Measurements from ENCODE around the gene STXBP6. TPM values are rescaled to one million over a fixed set of nuclear protein-coding genes. Genes with fewer than 3 reads are reported as not detected.
"Not testable (repeated sequence)": the region's sequence is repeated elsewhere in the genome, so short reads cannot be mapped to it uniquely, and the experiment has no call there.

Gene STXBP6
- total RNA-seq, 2 experiments from 2014 or later = not detected

DNA sequence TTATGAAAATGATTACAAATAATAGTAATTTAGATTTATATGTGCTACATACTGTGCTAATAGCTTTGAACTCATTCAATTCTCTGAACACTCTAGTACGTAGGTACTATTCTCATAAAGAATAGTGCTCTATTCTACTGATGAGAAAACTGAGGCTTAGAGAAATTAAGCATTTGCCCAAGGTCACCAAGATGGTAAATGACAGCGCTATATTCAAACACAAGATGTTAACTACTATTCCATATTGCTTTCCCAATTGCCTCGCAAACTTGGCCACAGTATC is 233.1 kb downstream of the STXBP6 start:
- no peaks in the 10 kb centered on the region for H3K4me1 Mint-ChIP-seq
- H3K36me3 Mint-ChIP-seq = no peaks in the 10 kb centered on the region
- CTCF ChIA-PET = no interaction called here

GRCh38 chr14:24816011-24816928 is 233.7 kb downstream of the STXBP6 start:
- no peaks in the 10 kb centered on the region for H3K9me3 Mint-ChIP-seq (ENCODE audit: low read depth)
- CTCF ChIA-PET = no interaction called here
- no peak for ATAC-seq
- no peak overlapping the region for H3K27ac Mint-ChIP-seq
- H3K36me3 Mint-ChIP-seq = no peaks in the 10 kb centered on the region
- no peaks in the 10 kb centered on the region for H3K4me1 Mint-ChIP-seq
- no peak overlapping the region for H3K4me3 Mint-ChIP-seq
- DNase-seq = no peak
- H3K27me3 Mint-ChIP-seq = peaks cover 23% of the 10 kb centered on the region

More for the DNA sequence above, 233.1 kb downstream of the STXBP6 start:
- DNase-seq (no peak), ATAC-seq (no peak)
- Mint-ChIP-seq H3K9me3 (ENCODE audit: low read depth) (no peaks in the 10 kb centered on the region), H3K27ac (no peak overlapping the region), H3K27me3 (peaks cover 29% of the 10 kb centered on the region), H3K4me3 (no peak overlapping the region)

DNA sequence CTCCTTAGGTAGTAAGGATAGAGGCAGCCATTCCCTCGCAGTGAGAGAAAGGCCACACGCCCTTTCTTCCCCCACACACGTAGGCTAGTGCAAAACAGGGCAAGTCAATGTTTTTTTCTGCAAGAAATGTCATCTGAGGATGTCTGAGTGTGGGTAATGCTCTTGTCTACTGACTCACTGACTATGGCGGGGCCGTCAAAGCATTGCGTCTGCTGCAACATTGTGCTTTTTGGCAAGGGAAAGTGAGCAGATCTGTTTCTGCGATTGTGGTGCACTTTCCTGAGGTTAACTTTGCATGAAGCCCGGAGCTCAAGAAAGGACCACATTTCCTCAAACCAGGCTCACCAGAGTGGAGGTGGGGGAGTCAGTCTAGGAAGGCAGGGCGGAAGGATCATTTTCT is 234.4 kb downstream of the STXBP6 start:
- Mint-ChIP-seq H3K4me3 (no peak overlapping the region), H3K36me3 (no peaks in the 10 kb centered on the region), H3K4me1 (no peaks in the 10 kb centered on the region), H3K9me3 (ENCODE audit: low read depth) (no peaks in the 10 kb centered on the region), H3K27ac (no peak overlapping the region), H3K27me3 (peaks cover 22% of the 10 kb centered on the region)
- no peak for DNase-seq
- CTCF ChIA-PET = interaction anchor here (1.5 kb wide), 1 partner anchor 105 kb away, joined by 3 read pairs; no protein-coding TSS in a partner anchor
- ATAC-seq = no peak

DNA sequence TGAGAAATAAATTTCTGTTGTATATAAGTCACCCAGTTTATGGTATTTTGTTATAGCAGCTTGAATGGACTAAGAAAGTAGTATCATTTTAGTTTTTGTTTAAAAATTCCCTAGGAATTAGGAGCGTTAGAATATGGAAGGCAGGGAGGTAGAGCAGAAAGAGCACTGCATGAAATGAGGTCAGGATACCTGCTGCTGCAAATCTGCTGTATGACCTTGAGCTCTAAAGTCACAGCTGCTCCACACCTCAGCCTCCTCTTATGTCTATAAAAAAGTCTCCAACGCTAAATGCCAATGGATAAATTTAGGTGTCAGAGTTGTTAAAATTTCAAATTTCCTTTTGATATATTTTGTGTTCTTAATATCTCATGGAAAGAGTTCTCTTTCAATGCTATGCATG is 235.0 kb downstream of the STXBP6 start:
- DNase-seq (no peak), ATAC-seq (no peak)
- CTCF ChIA-PET = interaction anchor here (1.5 kb wide), 1 partner anchor 105 kb away, joined by 3 read pairs; no protein-coding TSS in a partner anchor
- no peaks in the 10 kb centered on the region for H3K4me1 Mint-ChIP-seq
- H3K9me3 Mint-ChIP-seq (ENCODE audit: low read depth) = no peaks in the 10 kb centered on the region
- H3K27ac Mint-ChIP-seq = no peak overlapping the region
- H3K36me3 Mint-ChIP-seq = no peaks in the 10 kb centered on the region
- H3K27me3 Mint-ChIP-seq = peaks cover 27% of the 10 kb centered on the region
- H3K4me3 Mint-ChIP-seq = no peak overlapping the region

DNA sequence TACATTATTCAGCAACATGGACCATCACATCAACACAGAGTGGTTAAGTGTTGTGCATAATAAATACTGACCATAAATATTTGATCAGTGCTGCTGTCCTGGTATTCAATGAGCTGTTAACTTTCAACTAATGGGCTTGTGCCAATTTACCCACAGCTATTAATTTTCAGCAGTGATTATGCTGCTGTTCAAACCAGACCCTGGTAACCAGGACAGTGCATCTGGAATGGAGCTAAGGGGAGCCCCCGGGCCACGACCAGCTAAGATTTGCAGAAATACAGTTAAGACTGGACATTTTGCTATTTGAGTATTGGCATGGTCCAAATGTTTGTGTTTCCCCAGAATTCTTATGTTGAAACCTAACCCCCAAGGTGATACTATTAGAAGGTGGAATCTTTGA is 235.6 kb downstream of the STXBP6 start:
- Mint-ChIP-seq H3K27ac (no peak overlapping the region), H3K36me3 (no peaks in the 10 kb centered on the region), H3K4me1 (no peaks in the 10 kb centered on the region), H3K9me3 (ENCODE audit: low read depth) (no peaks in the 10 kb centered on the region), H3K4me3 (no peak overlapping the region), H3K27me3 (peaks cover 29% of the 10 kb centered on the region)
- CTCF ChIA-PET = interaction anchor here (1.5 kb wide), 1 partner anchor 104 kb away, joined by 3 read pairs; no protein-coding TSS in a partner anchor
- DNase-seq (no peak), ATAC-seq (no peak)

GRCh38 chr14:24813819-24814259 is 236.1 kb downstream of the STXBP6 start:
- no peak overlapping the region for H3K27ac Mint-ChIP-seq
- no peaks in the 10 kb centered on the region for H3K4me1 Mint-ChIP-seq
- H3K9me3 Mint-ChIP-seq (ENCODE audit: low read depth) = no peaks in the 10 kb centered on the region
- no peak overlapping the region for H3K4me3 Mint-ChIP-seq
- no peaks in the 10 kb centered on the region for H3K36me3 Mint-ChIP-seq
- CTCF ChIA-PET = interaction anchor here (1.5 kb wide), 1 partner anchor 103 kb away, joined by 3 read pairs; no protein-coding TSS in a partner anchor
- ATAC-seq (no peak), DNase-seq (no peak)
- peaks cover 32% of the 10 kb centered on the region for H3K27me3 Mint-ChIP-seq

- CTCF ChIA-PET = no interaction called here
- DNase-seq (no peak), ATAC-seq (no peak)
- no peaks in the 10 kb centered on the region for H3K36me3 Mint-ChIP-seq
- no peaks in the 10 kb centered on the region for H3K4me1 Mint-ChIP-seq
- H3K27ac Mint-ChIP-seq = no peak overlapping the region
- no peak overlapping the region for H3K4me3 Mint-ChIP-seq
- H3K27me3 Mint-ChIP-seq = peaks cover 33% of the 10 kb centered on the region
- H3K9me3 Mint-ChIP-seq (ENCODE audit: low read depth) = no peaks in the 10 kb centered on the region
Observed at GRCh38 chr14:24813089-24813815, 236.7 kb downstream of the STXBP6 start.

GRCh38 chr14:24809135-24809534 is 240.8 kb downstream of the STXBP6 start:
- CTCF ChIA-PET = no interaction called here
- no peaks in the 10 kb centered on the region for H3K9me3 Mint-ChIP-seq (ENCODE audit: low read depth)
- H3K36me3 Mint-ChIP-seq = no peaks in the 10 kb centered on the region
- no peak overlapping the region for H3K27ac Mint-ChIP-seq
- H3K27me3 Mint-ChIP-seq = peaks cover 36% of the 10 kb centered on the region
- DNase-seq = no peak
- no peaks in the 10 kb centered on the region for H3K4me1 Mint-ChIP-seq
- H3K4me3 Mint-ChIP-seq = no peak overlapping the region
- no peak for ATAC-seq

- Mint-ChIP-seq H3K9me3 (ENCODE audit: low read depth) (no peaks in the 10 kb centered on the region), H3K4me3 (no peak overlapping the region), H3K27ac (no peak overlapping the region), H3K4me1 (no peaks in the 10 kb centered on the region), H3K36me3 (no peaks in the 10 kb centered on the region), H3K27me3 (peaks cover 30% of the 10 kb centered on the region)
- CTCF ChIA-PET = interaction anchor here (2.4 kb wide), 1 partner anchor 97 kb away, joined by 9 read pairs; no protein-coding TSS in a partner anchor
- no peak for DNase-seq
- no peak for ATAC-seq
Observed at GRCh38 chr14:24808412-24808811, 241.5 kb downstream of the STXBP6 start.

DNA sequence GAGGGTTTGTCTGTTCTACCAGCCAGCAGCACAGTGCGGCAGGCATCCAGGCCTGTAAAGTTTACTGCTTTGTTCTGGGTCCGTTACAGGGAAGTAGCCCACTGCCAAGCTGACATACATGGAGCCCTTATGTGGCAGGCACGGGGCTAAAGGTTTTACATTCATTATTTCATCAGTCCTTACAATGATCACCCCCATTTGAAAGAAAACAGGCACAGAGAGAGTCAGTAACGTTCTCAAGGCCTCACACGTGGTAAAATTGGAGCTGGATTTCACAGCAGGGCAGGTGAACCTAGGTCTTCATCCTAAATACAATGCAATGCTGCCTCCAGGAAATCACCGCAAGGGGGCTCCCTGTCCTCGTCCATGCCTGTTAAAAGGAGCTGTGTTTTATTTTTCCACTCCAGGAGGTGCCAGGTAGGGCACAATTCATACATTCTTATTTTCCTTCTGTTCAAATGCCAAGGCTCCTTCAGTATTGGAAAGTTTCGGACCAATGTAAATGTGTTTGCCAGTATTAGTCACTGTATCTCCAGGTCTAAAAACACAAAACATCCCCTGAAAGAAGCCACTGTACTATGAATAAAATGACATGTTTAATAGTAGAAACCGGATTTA is 243.8 kb downstream of the STXBP6 start:
- H3K27me3 Mint-ChIP-seq = peaks cover 23% of the 10 kb centered on the region
- ATAC-seq = no peak
- no peak overlapping the region for H3K27ac Mint-ChIP-seq
- H3K4me1 Mint-ChIP-seq = no peaks in the 10 kb centered on the region
- no peaks in the 10 kb centered on the region for H3K36me3 Mint-ChIP-seq
- peak; percentile 55 for DNase-seq
- H3K4me3 Mint-ChIP-seq = no peak overlapping the region
- CTCF ChIA-PET = interaction anchor here (0.6 to 2.4 kb wide), 8 partner anchors 15 to 329 kb away, joined by 3 to 9 read pairs (median 4); no protein-coding TSS in a partner anchor
- H3K9me3 Mint-ChIP-seq (ENCODE audit: low read depth) = no peaks in the 10 kb centered on the region

DNA sequence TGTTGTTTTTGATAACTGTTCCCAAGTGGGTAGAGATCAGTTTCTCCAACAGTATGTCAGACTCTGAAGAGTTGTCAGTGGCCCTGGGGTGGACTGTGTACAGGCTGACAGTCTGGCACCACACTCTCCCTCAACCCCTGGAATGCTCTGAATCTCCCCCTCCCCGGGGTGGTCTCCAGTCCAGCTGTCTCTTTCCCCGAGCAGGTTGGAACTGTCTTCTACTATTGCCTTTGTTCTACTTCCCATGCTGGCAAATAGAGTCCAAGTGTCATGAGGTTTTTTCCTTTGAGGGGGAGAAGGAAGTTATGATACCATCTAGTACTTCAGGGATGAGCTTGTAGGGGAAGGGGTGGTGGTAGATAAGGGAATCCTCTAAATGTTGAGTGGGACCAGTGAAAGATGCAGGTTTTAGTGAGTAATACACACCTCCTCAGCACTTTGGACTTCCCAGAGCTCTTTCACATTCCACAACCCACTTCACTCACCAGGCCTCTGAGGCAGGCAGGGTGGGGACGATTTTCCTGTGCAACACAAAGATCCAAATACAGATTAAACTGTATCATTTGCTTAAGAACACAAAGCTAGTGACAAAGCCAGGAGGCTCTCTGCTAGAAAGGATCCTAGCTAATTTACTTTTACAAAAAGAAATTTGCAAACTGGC is 245.3 kb downstream of the STXBP6 start:
- CTCF ChIA-PET = interaction anchor here (1.1 to 1.8 kb wide), 3 partner anchors 94 to 330 kb away, joined by 3 to 4 read pairs (median 4); no protein-coding TSS in a partner anchor
- no peaks in the 10 kb centered on the region for H3K4me1 Mint-ChIP-seq
- H3K9me3 Mint-ChIP-seq (ENCODE audit: low read depth) = no peaks in the 10 kb centered on the region
- ATAC-seq (no peak), DNase-seq (no peak)
- H3K27me3 Mint-ChIP-seq = peaks cover 20% of the 10 kb centered on the region
- no peak overlapping the region for H3K4me3 Mint-ChIP-seq
- no peak overlapping the region for H3K27ac Mint-ChIP-seq
- H3K36me3 Mint-ChIP-seq = no peaks in the 10 kb centered on the region

- ATAC-seq = no peak
- no peak overlapping the region for H3K4me3 Mint-ChIP-seq
- CTCF ChIA-PET = no interaction called here
- H3K27me3 Mint-ChIP-seq = peaks cover 15% of the 10 kb centered on the region
- no peak for DNase-seq
- no peak overlapping the region for H3K27ac Mint-ChIP-seq
- H3K36me3 Mint-ChIP-seq = no peaks in the 10 kb centered on the region
- no peaks in the 10 kb centered on the region for H3K9me3 Mint-ChIP-seq (ENCODE audit: low read depth)
- peaks cover 2% of the 10 kb centered on the region for H3K4me1 Mint-ChIP-seq
Observed at GRCh38 chr14:24803933-24804494, 245.9 kb downstream of the STXBP6 start.

GRCh38 chr14:24803426-24803825 is 246.5 kb downstream of the STXBP6 start:
- H3K36me3 Mint-ChIP-seq; CTCF ChIA-PET; H3K4me1 Mint-ChIP-seq; H3K9me3 Mint-ChIP-seq (ENCODE audit: low read depth); H3K4me3 Mint-ChIP-seq; ATAC-seq; H3K27ac Mint-ChIP-seq; DNase-seq: not testable (repeated sequence)
- H3K27me3 Mint-ChIP-seq = peaks cover 12% of the 10 kb centered on the region
